ENCODE results near the gene TMTC1.
A peak's percentile ranks its signal among the peaks of the same experiment; 100 is the strongest.
"Not testable (repeated sequence)": the region's sequence is repeated elsewhere in the genome, so short reads cannot be mapped to it uniquely, and the experiment has no call there.

TMTC1 gene

GRCh38 chr12:29574500-29574899 lies 209.2 kb downstream of the TMTC1 start:
- no peak for DNase-seq (ENCODE audit: low read depth in 3 of 3)

- no peak for DNase-seq (ENCODE audit: low read depth in 3 of 3)
Measured at GRCh38 chr12:29572938-29573337, 210.8 kb downstream of the TMTC1 start.

GRCh38 chr12:29572464-29572863 lies 211.3 kb downstream of the TMTC1 start:
- no peak for DNase-seq (ENCODE audit: low read depth in 3 of 3)

- DNase-seq (ENCODE audit: low read depth in 3 of 3): no peak
Measured at GRCh38 chr12:29569132-29569757, 214.5 kb downstream of the TMTC1 start.

GRCh38 chr12:29566441-29566840 lies 217.3 kb downstream of the TMTC1 start:
- DNase-seq (ENCODE audit: low read depth in 3 of 3): no peak

- DNase-seq (ENCODE audit: low read depth in 3 of 3): no peak
Measured at GRCh38 chr12:29565727-29566126, 218.0 kb downstream of the TMTC1 start.

GRCh38 chr12:29564925-29565324 lies 218.8 kb downstream of the TMTC1 start:
- DNase-seq (ENCODE audit: low read depth in 3 of 3): no peak

- DNase-seq (ENCODE audit: low read depth in 3 of 3): no peak
Measured at GRCh38 chr12:29563636-29564035, 220.1 kb downstream of the TMTC1 start.

- no peak for DNase-seq (ENCODE audit: low read depth in 3 of 3)
Measured at GRCh38 chr12:29563071-29563470, 220.7 kb downstream of the TMTC1 start.

GRCh38 chr12:29562110-29562804 lies 221.5 kb downstream of the TMTC1 start:
- DNase-seq (ENCODE audit: low read depth in 3 of 3): no peak

GRCh38 chr12:29561664-29562071 lies 222.1 kb downstream of the TMTC1 start:
- no peak for DNase-seq (ENCODE audit: low read depth in 3 of 3)

GRCh38 chr12:29559198-29559597 lies 224.5 kb downstream of the TMTC1 start:
- no peak for DNase-seq (ENCODE audit: low read depth in 3 of 3)

- DNase-seq (ENCODE audit: low read depth in 3 of 3): no peak
Measured at GRCh38 chr12:29556363-29556762, 227.4 kb downstream of the TMTC1 start.

GRCh38 chr12:29555451-29555850 lies 228.3 kb downstream of the TMTC1 start:
- DNase-seq (ENCODE audit: low read depth in 3 of 3): not testable (repeated sequence)

- no peak for DNase-seq (ENCODE audit: low read depth in 3 of 3)
Measured at GRCh38 chr12:29552994-29553748, 230.6 kb downstream of the TMTC1 start.

- DNase-seq (ENCODE audit: low read depth in 3 of 3): peak; percentile 34 to 57 (median 34)
Measured at GRCh38 chr12:29552324-29552927, 231.3 kb downstream of the TMTC1 start.

- DNase-seq (ENCODE audit: low read depth in 3 of 3): no peak
Measured at GRCh38 chr12:29551812-29552211, 231.9 kb downstream of the TMTC1 start.

GRCh38 chr12:29547864-29548263 lies 235.9 kb downstream of the TMTC1 start:
- no peak for DNase-seq (ENCODE audit: low read depth in 3 of 3)

- DNase-seq (ENCODE audit: low read depth in 3 of 3): no peak
Measured at GRCh38 chr12:29547151-29547632, 236.6 kb downstream of the TMTC1 start.

- DNase-seq (ENCODE audit: low read depth in 3 of 3): no peak
Measured at GRCh38 chr12:29546000-29546399, 237.7 kb downstream of the TMTC1 start.

- no peak for DNase-seq (ENCODE audit: low read depth in 3 of 3)
Measured at GRCh38 chr12:29545102-29545467, 238.7 kb downstream of the TMTC1 start.

GRCh38 chr12:29544428-29545101 lies 239.2 kb downstream of the TMTC1 start:
- DNase-seq (ENCODE audit: low read depth in 3 of 3): no peak

All from stimulated activated CD4-positive, alpha-beta T cell treated with anti-CD3 and anti-CD28 coated beads, TNF-alpha, amount 100 ng/mL, for 48 hours (primary cell).